Measurements from ENCODE around the gene GIMAP7.
"Not testable (repeated sequence)": the region's sequence is repeated elsewhere in the genome, so short reads cannot be mapped to it uniquely, and the experiment has no call there.

The GIMAP7 gene

GRCh38 chr7:150514748-150515222 is at the start of gene GIMAP7:
Gene GIMAP7 (plus strand): TSS chr7:150514872. CDS start chr7:150519975, 5,103 bp downstream.
- peaks cover 5% of the 10 kb centered on the region for H3K27me3 ChIP-seq (ENCODE audit: insufficient read depth, low read length)
- no peak within 1 kb of the TSS for H3K4me3 ChIP-seq (ENCODE audit: low read length)
- H3K4me1 ChIP-seq (ENCODE audit: insufficient read depth, low read length), result no peaks in the 10 kb centered on the region
- no peaks in the 10 kb centered on the region for H3K9me3 ChIP-seq (ENCODE audit: low read length)
- H3K36me3 ChIP-seq (ENCODE audit: insufficient read depth, low read length), result no peaks in the 10 kb centered on the region
- H2AFZ ChIP-seq (ENCODE audit: low read depth, low read length), result no peak within 1 kb of the TSS

DNA sequence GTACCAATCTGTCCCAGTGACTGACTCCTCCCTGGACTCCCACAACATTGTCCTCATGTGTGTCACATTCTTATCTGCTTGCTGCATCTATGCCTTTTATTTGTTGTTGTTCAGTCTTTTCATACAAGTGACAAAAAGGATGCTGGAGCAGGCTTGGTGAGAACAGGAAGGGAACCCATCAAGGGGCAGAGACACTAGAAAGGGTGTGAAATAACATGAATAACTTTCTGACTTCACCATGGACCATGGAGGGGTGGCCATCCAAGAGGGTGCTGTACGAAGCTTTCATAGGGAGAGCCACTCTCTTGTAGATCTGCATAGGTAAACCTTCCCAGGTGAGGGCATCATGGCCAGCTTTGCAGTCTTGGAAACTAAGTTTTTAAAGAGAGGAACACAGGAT is 49.7 kb upstream of the GIMAP7 start:
- no peaks in the 10 kb centered on the region for H3K4me1 ChIP-seq (ENCODE audit: insufficient read depth, low read length)
- no peak overlapping the region for H3K4me3 ChIP-seq (ENCODE audit: low read length)
- peaks cover 3% of the 10 kb centered on the region for H3K27me3 ChIP-seq (ENCODE audit: insufficient read depth, low read length)
- no peak overlapping the region for H2AFZ ChIP-seq (ENCODE audit: low read depth, low read length)
- H3K36me3 ChIP-seq (ENCODE audit: insufficient read depth, low read length), result no peaks in the 10 kb centered on the region
- no peaks in the 10 kb centered on the region for H3K9me3 ChIP-seq (ENCODE audit: low read length)

GRCh38 chr7:150465414-150465813 is 49.3 kb upstream of the GIMAP7 start:
- H3K4me1 ChIP-seq (ENCODE audit: insufficient read depth, low read length), result no peaks in the 10 kb centered on the region
- H2AFZ ChIP-seq (ENCODE audit: low read depth, low read length), result no peak overlapping the region
- no peaks in the 10 kb centered on the region for H3K9me3 ChIP-seq (ENCODE audit: low read length)
- H3K4me3 ChIP-seq (ENCODE audit: low read length), result no peak overlapping the region
- H3K27me3 ChIP-seq (ENCODE audit: insufficient read depth, low read length), result peaks cover 3% of the 10 kb centered on the region
- H3K36me3 ChIP-seq (ENCODE audit: insufficient read depth, low read length), result no peaks in the 10 kb centered on the region

GRCh38 chr7:150466477-150466876 is 48.2 kb upstream of the GIMAP7 start:
- Histone ChIP-seq H3K36me3 (ENCODE audit: insufficient read depth, low read length) (no peaks in the 10 kb centered on the region), H2AFZ (ENCODE audit: low read depth, low read length) (no peak overlapping the region), H3K9me3 (ENCODE audit: low read length) (no peaks in the 10 kb centered on the region), H3K4me1 (ENCODE audit: insufficient read depth, low read length) (no peaks in the 10 kb centered on the region), H3K27me3 (ENCODE audit: insufficient read depth, low read length) (peaks cover 3% of the 10 kb centered on the region), H3K4me3 (ENCODE audit: low read length) (no peak overlapping the region)

DNA sequence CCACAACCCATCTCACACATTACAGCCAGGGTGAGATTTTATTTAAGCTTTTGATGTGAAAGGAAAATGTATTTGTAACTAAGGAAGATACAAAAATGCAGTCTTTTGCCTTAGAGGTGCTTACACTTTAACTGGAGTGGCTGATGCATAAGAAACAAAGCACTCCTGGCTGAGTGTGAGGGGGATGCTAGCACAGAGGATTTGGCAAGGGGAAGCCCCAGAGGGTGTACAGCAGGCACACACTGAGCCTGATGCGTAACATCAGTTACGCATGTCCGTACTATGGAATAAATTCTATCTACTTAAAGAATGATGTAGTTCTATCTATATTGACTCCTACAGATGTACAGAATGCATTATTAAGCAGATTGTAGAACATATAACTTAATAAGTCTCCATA is 46.4 kb upstream of the GIMAP7 start:
- H3K27me3 ChIP-seq (ENCODE audit: insufficient read depth, low read length), result peaks cover 3% of the 10 kb centered on the region
- H3K9me3 ChIP-seq (ENCODE audit: low read length), result no peaks in the 10 kb centered on the region
- H2AFZ ChIP-seq (ENCODE audit: low read depth, low read length), result no peak overlapping the region
- H3K4me1 ChIP-seq (ENCODE audit: insufficient read depth, low read length), result no peaks in the 10 kb centered on the region
- H3K36me3 ChIP-seq (ENCODE audit: insufficient read depth, low read length), result no peaks in the 10 kb centered on the region
- H3K4me3 ChIP-seq (ENCODE audit: low read length), result no peak overlapping the region

DNA sequence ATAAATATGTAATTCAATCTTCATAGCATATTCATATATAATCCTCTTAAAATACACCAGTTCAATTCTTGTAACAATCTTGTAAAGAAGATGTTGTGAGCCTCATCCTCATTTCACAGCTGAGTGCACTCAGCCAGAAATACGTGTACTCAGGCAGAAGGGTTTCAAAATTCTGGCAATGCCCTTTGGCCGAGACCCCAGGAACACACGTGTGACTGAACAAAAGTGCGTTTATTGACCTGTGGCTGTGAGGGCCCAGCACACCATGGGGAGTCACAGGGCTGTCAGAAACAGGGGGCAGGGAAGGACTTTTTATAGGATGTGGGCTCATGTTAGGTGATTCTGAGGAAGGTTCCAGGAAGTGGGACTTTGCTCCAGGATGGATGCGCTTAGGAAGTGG is 42.8 kb upstream of the GIMAP7 start:
- no peaks in the 10 kb centered on the region for H3K9me3 ChIP-seq (ENCODE audit: low read length)
- no peak overlapping the region for H3K4me3 ChIP-seq (ENCODE audit: low read length)
- no peaks in the 10 kb centered on the region for H3K36me3 ChIP-seq (ENCODE audit: insufficient read depth, low read length)
- no peaks in the 10 kb centered on the region for H3K4me1 ChIP-seq (ENCODE audit: insufficient read depth, low read length)
- H2AFZ ChIP-seq (ENCODE audit: low read depth, low read length), result no peak overlapping the region
- no peaks in the 10 kb centered on the region for H3K27me3 ChIP-seq (ENCODE audit: insufficient read depth, low read length)

GRCh38 chr7:150473902-150474301 is 40.8 kb upstream of the GIMAP7 start:
- no peaks in the 10 kb centered on the region for H3K9me3 ChIP-seq (ENCODE audit: low read length)
- H3K27me3 ChIP-seq (ENCODE audit: insufficient read depth, low read length), result no peaks in the 10 kb centered on the region
- no peaks in the 10 kb centered on the region for H3K36me3 ChIP-seq (ENCODE audit: insufficient read depth, low read length)
- H3K4me3 ChIP-seq (ENCODE audit: low read length), result no peak overlapping the region
- no peaks in the 10 kb centered on the region for H3K4me1 ChIP-seq (ENCODE audit: insufficient read depth, low read length)
- H2AFZ ChIP-seq (ENCODE audit: low read depth, low read length), result no peak overlapping the region

DNA sequence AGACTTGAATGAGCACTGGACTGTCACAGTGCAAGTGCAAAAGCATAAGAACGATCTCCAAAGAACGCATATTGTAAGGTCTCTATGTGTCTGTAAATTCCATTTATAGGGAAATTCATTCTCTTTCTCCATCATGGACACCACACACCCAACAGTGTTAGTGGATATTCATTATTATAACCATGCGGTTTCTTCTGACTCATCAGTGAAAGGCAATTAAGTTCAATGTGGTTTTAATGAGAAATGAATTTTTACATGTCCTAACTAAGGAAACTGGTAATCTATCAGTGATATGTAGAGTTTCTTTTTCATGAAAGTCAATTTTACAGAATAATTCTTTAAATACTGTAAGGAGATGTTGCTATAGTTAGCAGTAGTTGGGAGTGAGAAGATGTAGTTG is 38.4 kb upstream of the GIMAP7 start:
- H2AFZ ChIP-seq (ENCODE audit: low read depth, low read length), result no peak overlapping the region
- no peaks in the 10 kb centered on the region for H3K9me3 ChIP-seq (ENCODE audit: low read length)
- H3K36me3 ChIP-seq (ENCODE audit: insufficient read depth, low read length), result no peaks in the 10 kb centered on the region
- H3K27me3 ChIP-seq (ENCODE audit: insufficient read depth, low read length), result no peaks in the 10 kb centered on the region
- no peaks in the 10 kb centered on the region for H3K4me1 ChIP-seq (ENCODE audit: insufficient read depth, low read length)
- no peak overlapping the region for H3K4me3 ChIP-seq (ENCODE audit: low read length)

DNA sequence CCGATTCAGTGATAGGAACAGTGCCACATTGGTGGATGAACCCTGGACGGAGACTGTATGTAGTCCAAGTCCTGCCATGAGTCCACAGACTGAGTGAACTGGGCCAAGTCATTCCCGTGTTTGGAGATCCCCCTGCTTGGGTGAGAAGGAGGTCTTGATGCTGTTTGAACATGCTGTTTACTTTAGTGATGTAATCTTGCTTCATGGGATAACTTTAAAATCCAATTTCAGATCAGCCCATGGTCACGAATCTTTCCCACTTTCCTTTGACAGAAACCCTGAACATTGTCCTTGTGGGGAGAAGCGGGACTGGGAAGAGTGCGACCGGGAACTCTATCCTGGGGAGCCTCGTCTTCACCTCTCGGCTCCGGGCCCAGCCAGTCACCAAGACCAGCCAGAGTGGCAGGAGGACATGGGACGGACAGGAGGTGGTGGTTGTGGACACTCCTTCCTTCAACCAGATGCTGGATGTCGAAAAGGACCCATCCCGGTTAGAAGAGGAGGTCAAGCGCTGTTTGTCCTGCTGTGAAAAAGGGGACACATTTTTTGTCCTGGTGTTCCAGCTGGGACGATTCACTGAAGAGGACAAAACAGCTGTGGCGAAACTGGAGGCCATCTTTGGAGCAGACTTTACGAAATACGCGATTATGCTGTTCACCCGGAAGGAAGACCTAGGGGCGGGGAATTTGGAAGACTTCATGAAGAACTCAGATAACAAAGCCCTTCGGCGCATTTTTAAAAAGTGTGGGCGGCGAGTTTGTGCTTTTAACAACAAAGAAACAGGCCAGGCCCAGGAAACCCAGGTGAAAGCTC is 37.6 kb upstream of the GIMAP7 start:
- Histone ChIP-seq H3K36me3 (ENCODE audit: insufficient read depth, low read length) (no peaks in the 10 kb centered on the region), H3K9me3 (ENCODE audit: low read length) (no peaks in the 10 kb centered on the region), H3K27me3 (ENCODE audit: insufficient read depth, low read length) (no peaks in the 10 kb centered on the region), H3K4me1 (ENCODE audit: insufficient read depth, low read length) (no peaks in the 10 kb centered on the region), H2AFZ (ENCODE audit: low read depth, low read length) (no peak overlapping the region), H3K4me3 (ENCODE audit: low read length) (no peak overlapping the region)

GRCh38 chr7:150479023-150479716 is 35.5 kb upstream of the GIMAP7 start:
- H3K9me3 ChIP-seq (ENCODE audit: low read length), result no peaks in the 10 kb centered on the region
- H3K27me3 ChIP-seq (ENCODE audit: insufficient read depth, low read length), result no peaks in the 10 kb centered on the region
- no peak overlapping the region for H2AFZ ChIP-seq (ENCODE audit: low read depth, low read length)
- no peak overlapping the region for H3K4me3 ChIP-seq (ENCODE audit: low read length)
- no peaks in the 10 kb centered on the region for H3K36me3 ChIP-seq (ENCODE audit: insufficient read depth, low read length)
- H3K4me1 ChIP-seq (ENCODE audit: insufficient read depth, low read length), result no peaks in the 10 kb centered on the region

GRCh38 chr7:150481186-150481920 is 33.3 kb upstream of the GIMAP7 start:
- no peaks in the 10 kb centered on the region for H3K27me3 ChIP-seq (ENCODE audit: insufficient read depth, low read length)
- no peak overlapping the region for H2AFZ ChIP-seq (ENCODE audit: low read depth, low read length)
- H3K9me3 ChIP-seq (ENCODE audit: low read length), result no peaks in the 10 kb centered on the region
- H3K36me3 ChIP-seq (ENCODE audit: insufficient read depth, low read length), result no peaks in the 10 kb centered on the region
- no peaks in the 10 kb centered on the region for H3K4me1 ChIP-seq (ENCODE audit: insufficient read depth, low read length)
- H3K4me3 ChIP-seq (ENCODE audit: low read length), result no peak overlapping the region

DNA sequence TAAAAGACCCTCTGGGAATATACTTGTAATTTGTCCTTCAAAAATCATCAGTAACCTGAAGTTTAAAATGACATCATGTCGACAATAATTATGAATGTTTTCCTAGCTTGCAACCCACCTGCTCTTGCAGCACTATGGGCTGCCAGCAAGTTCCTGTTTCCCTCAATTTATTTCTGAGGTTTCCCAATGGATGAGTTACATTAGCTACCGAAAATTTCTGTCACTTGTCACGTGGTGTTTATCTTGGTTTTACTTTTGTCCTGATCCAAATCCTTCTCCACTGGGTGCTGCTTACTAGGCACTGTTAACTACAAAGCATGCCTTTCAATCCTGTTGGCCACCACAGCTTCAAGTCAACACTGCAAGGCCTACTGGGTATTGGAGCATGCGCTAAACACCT is 32.8 kb upstream of the GIMAP7 start:
- H3K9me3 ChIP-seq (ENCODE audit: low read length), result no peaks in the 10 kb centered on the region
- no peak overlapping the region for H3K4me3 ChIP-seq (ENCODE audit: low read length)
- no peaks in the 10 kb centered on the region for H3K27me3 ChIP-seq (ENCODE audit: insufficient read depth, low read length)
- H3K36me3 ChIP-seq (ENCODE audit: insufficient read depth, low read length), result no peaks in the 10 kb centered on the region
- H3K4me1 ChIP-seq (ENCODE audit: insufficient read depth, low read length), result no peaks in the 10 kb centered on the region
- no peak overlapping the region for H2AFZ ChIP-seq (ENCODE audit: low read depth, low read length)

DNA sequence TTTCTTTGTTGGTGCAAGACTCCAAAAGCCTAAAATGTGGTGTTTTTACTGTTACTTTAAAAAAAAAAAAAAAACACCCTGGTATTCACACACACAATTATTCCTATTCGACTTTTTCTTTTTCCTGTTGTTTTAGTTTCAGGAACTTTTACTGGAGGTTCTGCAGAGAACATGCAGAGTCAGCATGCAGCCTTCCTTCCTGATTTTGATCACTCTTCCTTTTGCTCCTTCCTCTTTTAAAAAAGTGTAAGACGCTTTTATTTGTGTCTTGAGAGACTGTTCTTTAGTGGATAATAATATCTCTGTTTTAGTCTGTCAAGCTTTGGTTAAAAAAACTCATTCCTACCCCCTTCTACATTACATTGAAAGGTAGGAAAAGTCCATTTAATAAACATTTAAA is 31.2 kb upstream of the GIMAP7 start:
- H2AFZ ChIP-seq (ENCODE audit: low read depth, low read length); H3K27me3 ChIP-seq (ENCODE audit: insufficient read depth, low read length); H3K9me3 ChIP-seq (ENCODE audit: low read length); H3K36me3 ChIP-seq (ENCODE audit: insufficient read depth, low read length); H3K4me3 ChIP-seq (ENCODE audit: low read length); H3K4me1 ChIP-seq (ENCODE audit: insufficient read depth, low read length): not testable (repeated sequence)

All from neuron (in vitro differentiated cells).